ENCODE results near the gene SCLY.
"Not testable (repeated sequence)": the region's sequence is repeated elsewhere in the genome, so short reads cannot be mapped to it uniquely, and the experiment has no call there.

The SCLY gene

DNA sequence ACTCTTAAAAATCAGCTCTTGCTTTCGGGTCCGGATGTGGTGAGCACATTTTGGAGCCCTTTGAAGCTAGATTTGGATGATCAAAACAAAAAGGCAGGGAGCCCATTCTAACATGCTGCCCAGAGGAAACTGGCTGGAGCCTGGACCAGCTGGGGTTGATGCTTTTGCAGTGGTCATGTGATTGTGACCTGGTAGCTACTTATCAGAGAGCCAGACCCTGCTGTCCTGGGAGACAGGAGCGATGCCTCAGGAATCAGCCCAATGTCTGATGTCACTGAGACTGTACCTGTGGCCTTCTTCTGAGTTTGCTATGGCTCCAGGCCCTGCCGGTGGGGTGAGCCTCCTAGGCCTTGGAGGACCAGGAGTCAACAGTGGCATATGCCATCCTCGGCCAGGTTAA is 18.7 kb upstream of the SCLY start:
- DNase-seq, result no peak

DNA sequence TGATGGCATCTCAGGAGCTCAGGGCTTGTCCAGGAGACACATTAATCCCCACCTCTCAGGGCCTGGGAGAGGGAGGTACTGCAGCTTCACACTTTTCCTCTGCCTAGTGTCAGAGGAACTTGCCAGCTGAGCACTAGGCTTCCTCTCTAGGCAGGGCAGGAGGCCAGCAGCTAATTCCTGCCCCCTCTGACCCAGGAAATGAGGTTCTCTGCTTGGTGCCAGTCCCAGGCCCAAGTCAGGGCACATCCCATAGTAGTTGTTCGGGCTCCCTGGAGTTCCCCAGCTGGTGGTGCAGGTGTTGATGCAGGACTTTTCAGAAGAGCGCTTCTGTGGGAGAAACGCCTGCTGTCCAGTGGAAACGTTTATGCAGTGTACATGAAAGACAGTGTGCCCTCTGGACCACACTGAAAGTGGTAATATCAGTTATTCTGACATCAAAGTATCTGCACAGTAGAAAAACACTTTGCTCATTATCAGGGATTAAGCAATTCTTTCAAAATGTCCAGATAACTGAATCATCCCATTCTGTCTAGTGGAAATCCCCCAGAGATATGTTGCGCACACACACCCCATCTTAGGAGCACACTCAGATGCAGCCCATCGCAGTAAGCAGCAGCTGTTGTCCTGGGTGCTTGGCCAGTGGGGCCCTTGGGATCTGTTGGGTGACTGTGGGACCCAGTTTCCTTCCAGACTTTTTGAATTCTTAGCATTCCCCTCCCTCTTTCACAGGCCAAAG is 17.8 kb upstream of the SCLY start:
- no peak for DNase-seq

- DNase-seq, result no peak
These were observed 16.9 kb upstream of the SCLY start for GRCh38 chr2:238043851-238044250.

GRCh38 chr2:238045575-238045974 is 15.2 kb upstream of the SCLY start:
- DNase-seq, result no peak

GRCh38 chr2:238046725-238047270 is 14.0 kb upstream of the SCLY start:
- DNase-seq, result no peak

GRCh38 chr2:238053191-238053776 is 7.5 kb upstream of the SCLY start:
- DNase-seq, result no peak

DNA sequence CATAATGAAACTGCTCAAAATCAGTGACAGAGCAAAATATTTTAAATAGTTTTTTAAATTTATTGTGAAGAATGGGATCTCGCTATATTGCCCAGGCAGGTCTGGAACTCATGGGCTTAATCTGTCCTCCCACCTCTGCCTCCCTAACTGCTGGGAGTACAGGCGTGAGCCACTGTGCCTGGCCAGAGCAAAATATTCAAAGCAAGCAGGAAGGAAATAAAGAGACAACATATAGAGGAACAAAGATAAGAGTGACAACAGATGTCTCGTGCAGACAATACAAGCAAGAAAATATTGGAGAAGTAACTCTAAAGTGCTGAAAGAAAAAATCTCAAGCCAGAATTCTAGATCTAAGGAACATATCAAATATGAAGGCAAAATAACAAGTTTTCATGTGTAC is 5.0 kb upstream of the SCLY start:
- DNase-seq, result no peak

DNA sequence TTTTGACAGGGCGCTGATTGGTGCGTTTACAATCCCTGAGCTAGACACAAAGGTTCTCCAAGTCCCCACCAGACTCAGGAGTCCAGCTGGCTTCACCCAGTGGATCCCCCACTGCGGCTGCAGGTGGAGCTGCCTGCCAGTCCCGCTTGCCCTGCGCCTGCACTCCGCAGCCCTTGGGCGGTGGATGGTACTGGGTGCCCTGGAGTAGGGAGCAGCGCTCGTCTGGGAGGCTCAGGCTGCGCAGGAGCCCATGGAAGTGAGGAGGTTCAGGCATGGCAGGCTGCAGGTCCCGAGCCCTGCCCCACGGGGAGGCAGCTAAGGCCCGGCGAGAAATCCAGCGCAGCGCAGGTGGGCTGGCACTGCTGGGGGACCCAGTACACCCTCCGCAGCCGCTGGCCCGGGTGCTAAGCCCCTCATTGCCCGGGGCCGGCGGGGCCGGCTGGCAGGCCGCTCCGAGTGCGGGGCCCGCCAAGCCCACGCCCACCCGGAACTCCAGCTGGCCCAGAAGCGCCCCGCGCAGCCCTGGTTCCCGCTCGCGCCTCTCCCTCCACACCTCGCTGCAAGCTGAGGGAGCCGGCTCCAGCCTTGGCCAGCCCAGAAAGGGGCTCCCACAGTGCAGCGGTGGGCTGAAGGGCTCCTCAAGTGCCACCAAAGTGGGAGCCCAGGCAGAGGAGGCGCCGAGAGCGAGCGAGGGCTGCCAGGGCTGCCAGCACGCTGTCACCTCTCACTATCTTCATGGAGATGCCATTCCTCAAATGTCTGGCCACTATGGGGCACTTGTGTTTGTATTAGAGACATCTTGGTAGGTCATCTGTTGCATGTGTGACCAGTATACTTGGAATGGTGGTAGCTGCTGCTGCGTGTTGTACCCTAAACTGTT is 2.9 kb upstream of the SCLY start:
- not testable (repeated sequence) for DNase-seq

- DNase-seq, result no peak
These were observed 1.3 kb upstream of the SCLY start for GRCh38 chr2:238059505-238059904.

DNA sequence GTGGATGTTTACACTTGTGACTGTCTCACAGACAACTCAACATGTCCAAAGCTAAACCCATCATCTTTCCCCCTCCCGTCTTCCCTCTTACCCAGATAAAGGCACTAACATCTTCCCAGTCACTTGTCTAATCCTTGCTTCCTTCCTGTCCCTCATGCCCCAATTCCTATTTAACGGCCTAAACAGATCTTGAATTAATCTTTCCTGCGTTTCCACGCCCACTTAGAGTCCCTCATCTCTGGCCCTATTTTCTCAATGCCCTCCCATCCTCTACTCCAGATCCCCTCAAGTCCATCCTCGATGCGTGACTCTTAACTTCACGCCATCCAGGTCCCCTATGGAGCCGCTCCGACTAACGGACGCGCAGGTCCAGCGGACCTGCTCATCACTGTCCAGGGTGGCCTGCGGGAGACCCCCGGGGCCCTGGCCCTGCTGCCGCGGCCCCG is 682 bp upstream of the SCLY start:
- no peak for DNase-seq

DNA sequence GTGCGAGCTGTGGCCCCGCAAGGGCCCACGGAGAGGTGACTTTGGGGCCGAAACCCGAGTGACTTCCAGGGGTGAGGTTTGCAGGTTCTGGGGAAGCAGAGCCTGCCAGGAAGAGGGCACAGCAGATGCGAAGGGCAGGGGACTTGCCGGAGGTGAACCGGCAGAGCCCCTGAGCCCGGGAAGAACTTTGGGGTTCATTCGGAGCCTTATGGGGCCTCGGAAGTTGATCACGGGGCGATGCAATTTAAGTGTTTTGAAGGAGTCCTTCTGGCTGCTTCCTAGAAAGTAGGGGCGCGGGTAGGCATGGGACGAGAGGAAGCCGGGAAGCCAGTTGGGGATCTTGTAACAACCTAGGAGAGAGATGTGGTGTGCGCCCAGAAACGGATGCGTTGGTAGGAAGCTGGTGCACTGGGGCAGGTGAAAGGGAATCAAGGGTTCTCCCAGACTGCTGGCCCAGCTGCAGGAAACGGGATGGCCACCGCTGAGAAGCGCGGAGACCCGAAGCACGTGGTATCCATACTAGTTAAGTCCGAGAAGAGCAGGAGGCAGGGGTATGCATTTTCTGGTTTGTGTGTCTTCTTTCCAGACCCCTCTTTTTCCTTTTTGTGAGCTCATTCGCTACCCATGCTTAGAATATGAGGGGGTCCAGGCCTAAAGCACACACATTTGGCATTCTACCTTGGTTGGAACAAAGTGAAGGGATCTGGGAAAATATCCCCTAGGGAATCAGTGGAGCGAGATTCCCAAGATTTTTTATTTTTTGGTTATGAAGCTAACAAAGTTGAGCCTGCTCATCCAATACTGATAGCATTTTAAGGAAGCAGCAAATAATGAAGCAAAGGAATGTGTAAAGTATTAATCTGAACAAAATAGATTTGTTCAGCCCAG is 758 bp downstream of the SCLY start:
- DNase-seq, result no peak

DNA sequence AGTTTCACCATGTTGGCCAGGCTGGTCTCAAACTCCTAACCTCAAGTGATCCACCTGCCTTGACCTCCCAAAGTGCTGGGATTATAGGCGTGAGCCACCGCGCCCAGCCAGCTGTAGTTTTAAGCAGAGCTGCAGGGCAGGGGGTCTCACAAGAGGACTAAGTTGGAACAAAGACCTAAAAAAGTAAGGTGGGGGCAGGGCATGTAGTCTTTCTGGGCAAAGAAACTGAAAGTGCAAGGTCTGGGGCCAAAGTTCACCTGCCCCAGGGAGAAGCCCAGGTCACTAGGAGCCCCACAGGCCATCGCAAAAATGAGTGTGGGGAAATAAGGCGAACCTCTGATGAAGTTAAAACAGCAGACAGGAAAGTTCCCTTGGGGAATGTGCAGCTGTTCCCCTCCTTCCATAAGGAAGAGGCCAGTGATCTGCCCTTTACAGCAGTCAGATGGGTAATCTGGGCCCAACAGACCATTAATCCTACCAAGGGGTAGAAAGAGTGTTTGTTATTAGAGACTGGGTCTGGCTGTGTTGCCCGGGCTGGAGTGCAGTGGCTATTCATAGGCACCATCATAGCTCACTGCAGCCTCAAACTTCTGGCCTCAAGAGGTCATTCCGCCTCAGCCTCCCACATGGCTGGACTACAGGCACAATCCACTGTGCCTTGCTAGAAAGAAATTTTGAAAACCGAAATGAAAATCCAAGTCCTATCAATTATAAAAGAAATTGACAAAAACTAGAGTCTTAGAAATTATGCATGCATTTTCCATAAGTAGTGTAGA is 2.8 kb downstream of the SCLY start:
- DNase-seq, result no peak

GRCh38 chr2:238064376-238064775 is 3.6 kb downstream of the SCLY start:
- no peak for DNase-seq

- DNase-seq, result no peak
These were observed 4.5 kb downstream of the SCLY start for GRCh38 chr2:238065071-238065846.

DNA sequence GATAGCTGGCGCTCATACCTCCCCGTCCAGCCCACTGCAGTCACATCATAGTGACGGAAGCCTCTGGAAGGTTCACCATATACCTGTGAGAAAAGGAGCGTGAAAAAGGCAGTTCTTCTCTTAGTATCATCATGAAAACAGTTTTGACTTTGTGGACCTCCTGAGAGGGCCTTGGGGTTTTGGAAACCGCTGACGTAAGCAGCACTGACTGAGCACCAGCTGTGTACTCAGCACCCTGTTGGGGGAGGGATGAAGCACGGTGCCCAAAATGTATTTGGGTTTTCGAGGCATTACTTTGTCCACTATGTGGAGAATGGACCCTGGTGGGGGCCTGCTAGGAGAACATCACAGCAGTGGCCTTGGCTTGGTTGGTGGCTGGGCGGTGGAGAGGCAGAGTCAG is 5.4 kb downstream of the SCLY start:
- DNase-seq, result no peak

GRCh38 chr2:238066718-238067117 is 5.9 kb downstream of the SCLY start:
- DNase-seq, result not testable (repeated sequence)

DNA sequence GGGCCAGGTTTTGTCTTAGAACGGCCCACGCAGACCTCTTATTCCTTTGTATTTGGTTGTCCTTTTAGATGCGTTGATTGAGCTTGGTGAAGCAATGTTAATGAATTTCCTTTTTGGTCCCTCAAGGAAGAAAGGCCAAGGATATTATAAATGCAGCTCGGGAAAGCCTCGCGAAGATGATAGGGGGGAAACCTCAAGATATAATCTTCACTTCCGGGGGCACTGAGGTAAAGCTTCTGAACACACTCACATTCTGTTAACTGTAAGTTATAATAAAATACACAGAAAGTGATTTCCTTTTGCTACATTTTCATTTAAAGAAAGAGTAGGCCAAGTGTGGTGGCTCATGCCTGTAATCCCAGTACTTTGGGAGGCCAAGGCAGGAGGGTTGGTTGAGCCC is 7.1 kb downstream of the SCLY start:
- no peak for DNase-seq

- DNase-seq, result no peak
These were observed 8.4 kb downstream of the SCLY start for GRCh38 chr2:238069021-238069709.

- DNase-seq, result no peak
These were observed 9.1 kb downstream of the SCLY start for GRCh38 chr2:238069877-238070276.

DNA sequence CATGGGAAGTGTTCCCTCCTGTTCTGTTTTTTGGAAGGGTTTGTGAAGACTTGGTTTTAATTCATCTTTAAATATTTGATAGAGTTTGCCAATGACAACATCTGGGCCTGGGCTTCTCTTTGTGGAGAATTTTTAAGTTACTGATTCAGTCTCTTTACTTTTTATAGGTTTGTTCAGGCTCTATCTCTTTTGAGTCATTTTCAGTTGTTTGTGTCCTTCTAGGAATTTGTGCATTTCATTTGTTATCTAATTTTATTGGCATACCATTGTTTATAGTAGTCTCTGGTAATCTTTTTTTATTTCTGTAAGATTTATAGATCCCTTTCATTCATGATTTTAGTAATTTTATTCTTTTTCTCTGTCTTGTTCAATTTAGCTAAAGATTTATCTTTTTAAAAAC is 14.6 kb downstream of the SCLY start:
- no peak for DNase-seq
